ENCODE data around the gene RCC2.

GRCh38 chr1:17434016-17434415, 5.5 kb downstream of the RCC2 start:
- TF ChIP-seq CTCF (IDR thresholded peaks at IDR 0.05) (no peak), POLR2A (IDR thresholded peaks at IDR 0.05) (no peak)

Measured in lower leg skin (tissue), 3 donors.